COLO668 (cell line): Measurements from ENCODE around the gene ARID1B.
"Not testable (repeated sequence)": the region's sequence is repeated elsewhere in the genome, so short reads cannot be mapped to it uniquely, and the experiment has no call there.

Source experiments
- DNase-seq: peaks from one replicate; lab custom pipeline; 2025; ENCODE audit not compliant: unreplicated experiment; lab: John Stamatoyannopoulos, UW

ARID1B gene

DNA sequence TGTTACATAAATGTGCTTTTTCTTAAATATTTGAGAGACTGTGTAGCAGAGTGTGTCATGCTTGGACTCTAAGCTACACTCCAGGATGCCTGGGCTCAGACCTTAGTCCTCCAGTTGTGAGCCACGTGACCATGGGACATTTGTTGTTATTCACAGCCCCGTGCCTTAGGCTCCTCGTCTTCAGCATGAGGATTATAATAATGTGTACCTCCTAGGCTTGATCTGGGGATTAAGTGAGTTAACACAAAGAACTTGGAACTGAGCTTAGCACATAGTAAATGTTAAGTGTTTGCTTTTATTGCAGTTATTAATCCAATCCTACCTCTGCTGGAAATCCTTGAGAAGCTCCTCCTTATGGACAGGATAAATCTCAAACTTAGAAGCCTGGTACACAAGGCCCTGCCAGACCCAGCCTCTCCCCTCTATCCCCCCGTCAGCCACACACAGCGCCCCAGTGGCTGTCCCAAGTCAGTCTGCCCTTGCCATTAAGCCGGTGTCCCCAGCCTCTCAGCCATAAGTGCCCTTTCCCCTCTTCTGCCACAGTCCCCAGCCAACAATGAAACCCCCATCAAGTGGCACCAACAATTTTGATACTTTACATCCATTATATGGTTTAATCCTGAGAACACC lies 368.6 kb downstream of the ARID1B start:
- DNase-seq = no peak

DNA sequence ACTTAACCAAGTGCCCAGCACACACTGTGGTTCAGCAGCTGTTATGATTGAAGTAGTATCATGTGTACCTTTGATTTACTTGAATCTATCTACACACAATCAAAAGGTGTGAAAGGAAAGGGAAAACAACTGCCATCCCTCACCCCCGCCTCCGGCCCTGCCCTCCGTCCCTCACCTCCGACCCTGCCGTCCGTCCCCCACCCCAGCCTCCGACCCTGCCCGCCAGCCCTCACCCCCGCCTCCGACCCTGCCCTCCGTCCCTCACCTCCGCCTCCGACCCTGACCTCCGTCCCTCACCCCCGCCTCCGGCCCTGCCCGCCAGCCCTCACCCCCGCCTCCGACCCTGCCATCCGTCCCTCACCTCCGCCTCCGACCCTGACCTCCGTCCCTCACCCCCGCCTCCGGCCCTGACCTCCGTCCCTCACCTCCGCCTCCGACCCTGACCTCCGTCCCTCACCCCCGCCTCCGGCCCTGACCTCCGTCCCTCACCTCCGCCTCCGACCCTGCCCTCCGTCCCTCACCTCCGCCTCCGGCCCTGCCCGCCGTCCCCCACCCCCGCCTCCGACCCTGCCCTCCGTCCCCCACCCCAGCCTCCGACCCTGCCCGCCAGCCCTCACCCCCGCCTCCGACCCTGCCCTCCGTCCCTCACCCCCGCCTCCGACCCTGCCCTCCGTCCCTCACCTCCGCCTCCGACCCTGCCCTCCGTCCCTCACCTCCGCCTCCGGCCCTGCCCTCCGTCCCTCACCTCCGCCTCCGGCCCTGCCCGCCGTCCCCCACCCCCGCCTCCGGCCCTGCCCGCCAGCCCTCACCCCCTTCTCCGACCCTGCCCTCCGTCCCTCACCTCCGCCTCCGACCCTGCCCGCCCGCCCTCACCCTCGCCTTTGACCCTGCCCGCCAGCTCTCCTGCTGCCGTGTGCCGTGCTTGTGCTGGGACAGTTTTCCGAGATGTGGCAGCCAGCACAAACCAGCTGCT lies 370.2 kb downstream of the ARID1B start:
- not testable (repeated sequence) for DNase-seq

DNA sequence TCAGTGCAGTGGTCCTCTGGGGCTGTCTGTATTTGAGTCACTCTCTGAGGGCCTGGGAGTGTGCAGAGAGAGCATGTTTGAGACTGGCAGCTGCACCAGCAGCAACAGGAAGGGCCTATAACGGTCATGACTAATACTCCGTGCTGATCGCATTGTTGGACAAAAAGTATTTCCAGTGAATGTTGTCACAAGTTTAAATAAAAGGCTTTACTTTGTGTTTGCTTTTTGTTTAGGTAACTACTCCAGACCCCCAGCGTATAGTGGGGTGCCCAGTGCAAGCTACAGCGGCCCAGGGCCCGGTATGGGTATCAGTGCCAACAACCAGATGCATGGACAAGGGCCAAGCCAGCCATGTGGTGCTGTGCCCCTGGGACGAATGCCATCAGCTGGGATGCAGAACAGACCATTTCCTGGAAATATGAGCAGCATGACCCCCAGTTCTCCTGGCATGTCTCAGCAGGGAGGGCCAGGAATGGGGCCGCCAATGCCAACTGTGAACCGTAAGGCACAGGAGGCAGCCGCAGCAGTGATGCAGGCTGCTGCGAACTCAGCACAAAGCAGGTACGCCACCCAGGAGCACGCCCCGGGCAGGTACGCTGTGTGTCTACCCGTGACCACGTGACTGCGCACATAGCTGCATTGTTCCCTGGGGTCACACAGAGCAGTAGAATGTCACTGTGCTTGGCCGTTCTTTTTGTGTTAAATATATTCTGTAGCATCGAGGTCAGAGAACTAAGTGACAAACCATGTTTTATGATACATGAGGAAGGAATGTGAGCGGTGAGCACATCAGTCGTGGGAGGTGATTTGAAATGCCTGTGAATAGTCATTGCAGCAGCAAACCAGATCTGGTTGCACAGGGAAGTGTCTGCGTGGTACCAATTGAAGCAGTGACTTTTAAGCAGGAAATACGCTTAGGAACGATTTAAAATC lies 371.5 kb downstream of the ARID1B start:
- no peak for DNase-seq

DNA sequence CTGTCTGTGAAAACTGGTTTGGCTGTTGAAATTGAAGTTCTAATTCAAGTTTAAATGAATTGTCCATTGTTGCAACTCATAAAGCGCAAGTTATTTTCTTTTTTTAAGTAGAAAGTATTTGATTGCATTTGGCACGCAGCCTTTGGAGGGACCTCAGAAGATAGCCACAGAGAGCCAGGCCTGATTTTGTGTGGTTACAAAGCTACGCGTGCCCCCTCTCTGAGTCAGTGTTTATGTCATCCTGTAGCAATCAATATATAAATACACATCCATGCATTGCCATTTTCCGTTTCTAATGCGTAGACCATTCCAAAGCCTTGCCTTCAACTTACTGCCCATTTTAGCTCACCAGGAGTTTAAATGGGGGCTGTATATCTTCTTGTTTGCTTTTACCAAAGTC lies 372.9 kb downstream of the ARID1B start:
- DNase-seq = no peak

DNA sequence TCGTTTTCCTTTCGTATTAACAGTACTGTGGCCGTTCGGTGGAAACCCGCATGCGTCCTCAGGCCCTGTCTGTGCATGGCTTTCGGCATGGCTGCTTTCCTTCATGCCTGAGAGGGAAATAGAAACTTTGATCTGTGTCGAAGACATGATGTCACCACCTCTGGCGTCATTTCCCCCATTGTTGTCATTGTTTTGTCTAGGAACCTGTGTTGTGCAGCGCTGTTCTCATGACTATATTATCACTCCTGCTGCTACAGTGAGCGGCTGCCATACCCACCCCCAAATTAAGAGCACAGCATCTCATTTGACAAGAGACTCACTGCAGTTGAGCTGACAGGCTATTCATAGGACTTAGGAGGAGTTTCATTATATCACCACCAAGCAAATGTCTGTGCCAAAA lies 373.9 kb downstream of the ARID1B start:
- no peak for DNase-seq

DNA sequence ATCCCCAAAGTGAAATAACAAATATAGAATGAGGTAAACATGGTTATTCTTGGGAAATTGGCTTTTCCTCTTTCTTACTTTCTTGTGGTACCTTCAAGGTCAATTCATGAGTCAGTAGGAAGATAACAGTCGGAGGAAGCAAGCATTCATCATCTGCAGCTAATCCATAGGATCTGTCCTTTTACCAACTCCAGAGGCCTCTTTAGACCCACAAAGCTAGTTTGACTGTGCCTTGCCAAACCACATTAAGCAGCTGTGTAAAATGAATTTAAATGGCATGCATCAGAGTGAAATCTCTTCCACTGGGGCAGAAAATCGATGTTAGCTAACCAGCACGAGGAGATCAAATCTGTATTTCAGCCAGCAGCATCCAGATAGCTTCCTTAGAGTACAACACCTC lies 374.8 kb downstream of the ARID1B start:
- no peak for DNase-seq

DNA sequence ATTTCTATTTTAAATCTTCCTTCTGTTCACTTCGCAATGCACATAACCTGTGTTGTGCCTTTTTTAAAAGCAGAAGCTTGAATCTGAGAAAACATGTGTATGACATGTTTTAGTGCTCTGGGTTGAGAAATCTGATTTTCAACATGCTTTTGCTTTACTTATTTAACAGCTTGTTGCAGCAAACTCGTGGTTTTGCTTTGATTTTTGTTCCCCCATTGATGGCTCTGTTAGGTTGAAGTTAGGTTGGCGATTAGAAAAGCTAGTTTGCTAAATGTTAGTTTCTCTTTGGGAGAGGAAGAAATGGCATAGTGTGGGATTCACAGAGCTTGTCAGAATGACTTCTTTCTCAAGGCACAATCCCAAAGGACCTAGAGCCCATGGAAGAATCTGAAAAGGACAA lies 375.4 kb downstream of the ARID1B start:
- DNase-seq = no peak

DNA sequence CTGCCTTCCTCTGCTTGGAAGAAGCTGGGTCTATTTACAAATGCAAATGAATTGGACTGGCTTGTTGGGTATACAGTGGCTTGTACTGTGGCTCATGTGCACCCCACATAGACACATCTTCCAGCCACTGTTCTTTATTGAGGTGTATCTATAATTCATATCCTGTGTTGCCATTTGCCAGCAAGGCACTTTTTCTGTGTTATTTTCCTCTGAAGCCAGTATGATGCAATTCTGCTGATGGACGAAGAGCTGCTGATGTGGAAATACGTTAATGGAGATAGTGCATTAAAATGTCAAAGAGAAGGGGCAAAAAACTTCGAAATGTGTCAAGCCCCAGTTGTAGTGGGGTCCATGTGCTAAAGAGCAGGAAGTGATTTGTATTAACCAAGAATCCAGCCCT lies 378.6 kb downstream of the ARID1B start:
- DNase-seq = no peak

DNA sequence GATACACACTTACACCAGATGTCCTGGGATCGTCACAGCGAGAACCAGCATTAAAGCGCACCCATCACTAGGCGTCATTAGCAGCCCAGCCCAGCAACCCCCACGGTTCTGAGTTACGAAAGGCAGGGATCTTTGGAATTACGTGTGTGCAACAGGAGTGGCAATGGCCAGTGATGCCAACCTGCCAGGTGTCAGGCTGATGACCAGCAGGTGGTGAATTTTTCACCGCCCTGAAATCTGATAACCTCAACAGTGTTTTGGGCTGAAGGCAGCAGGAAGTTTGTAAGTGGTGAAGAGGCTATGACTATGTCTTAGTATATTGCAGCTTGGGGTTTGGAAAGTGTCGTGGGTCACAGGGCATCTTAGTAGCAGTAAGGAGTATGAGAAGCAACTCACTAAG lies 380.1 kb downstream of the ARID1B start:
- peak; percentile 81 for DNase-seq

DNA sequence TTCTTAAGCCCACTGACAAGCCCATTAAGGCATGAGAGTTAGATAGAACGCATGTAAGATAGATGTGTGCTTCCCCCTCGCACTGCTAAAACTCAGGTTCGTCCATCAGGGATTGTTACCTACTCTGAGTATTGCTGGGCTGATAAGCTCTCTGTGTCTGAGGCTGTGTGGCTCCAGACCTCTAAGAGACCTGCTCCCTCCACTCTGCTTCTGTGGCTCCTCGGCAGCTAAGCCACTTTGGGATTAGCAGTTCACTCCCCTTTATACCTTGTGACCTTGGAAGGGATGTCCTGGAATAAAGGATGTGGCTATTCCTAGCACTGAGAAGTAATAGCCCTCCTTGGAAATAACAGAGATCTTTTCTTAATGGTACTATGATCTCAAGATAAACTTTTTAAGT lies 381.3 kb downstream of the ARID1B start:
- no peak for DNase-seq

DNA sequence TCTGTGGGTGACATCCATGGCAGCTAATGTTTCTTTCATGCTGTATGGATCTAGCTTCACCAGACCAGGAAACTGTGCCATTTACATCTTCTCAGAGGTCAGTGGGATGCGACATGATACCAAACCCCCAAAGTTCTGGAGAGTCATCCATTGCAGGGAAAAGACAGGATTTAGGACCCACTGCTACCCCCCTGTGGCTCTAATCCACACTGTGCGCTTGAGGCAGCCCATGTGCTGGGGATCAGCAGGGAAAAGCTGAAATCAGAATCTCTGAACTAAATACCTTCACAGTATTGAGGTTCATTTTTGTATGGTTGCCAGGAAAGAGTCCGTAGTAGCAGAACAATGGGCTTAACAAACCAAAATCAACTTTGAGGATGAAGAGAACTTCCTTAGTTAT lies 381.7 kb downstream of the ARID1B start:
- no peak for DNase-seq

DNA sequence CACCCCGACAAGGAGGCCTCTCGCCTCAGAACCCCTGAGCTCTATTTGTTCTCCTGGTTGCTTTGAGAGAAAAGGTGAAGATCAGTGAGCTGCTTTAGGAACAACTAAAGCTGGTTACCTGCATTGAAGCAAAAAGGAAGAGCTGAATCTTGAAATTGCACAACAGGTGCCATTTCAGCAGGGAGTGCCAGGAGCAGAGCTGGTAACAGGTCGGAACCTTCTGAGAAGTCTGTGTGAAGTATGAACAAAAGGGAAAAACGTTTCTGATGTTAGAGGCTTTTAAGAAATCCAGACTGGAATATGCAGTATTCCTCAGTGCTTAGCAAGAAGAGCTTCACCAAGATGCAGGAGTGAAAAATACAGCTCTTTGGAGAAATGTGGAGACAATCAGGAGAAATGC lies 382.2 kb downstream of the ARID1B start:
- no peak for DNase-seq

DNA sequence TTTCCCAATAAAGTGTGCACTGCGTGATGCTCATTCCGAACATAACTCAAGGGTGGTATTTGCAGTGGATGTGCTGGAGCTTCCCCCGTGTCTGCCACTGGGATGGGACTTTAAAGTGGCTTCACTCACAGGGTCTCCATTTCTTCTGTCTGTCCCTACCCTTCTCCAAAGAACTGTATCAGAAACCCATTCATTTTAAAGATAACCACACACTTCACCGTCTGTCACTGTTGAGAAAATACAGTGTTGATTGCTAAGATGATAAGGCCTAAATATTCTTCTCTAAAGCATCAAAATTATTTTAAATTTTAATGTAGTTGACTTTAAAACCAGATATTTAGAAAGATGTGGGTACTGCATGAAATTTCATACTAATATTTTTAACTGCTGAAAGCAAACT lies 384.7 kb downstream of the ARID1B start:
- no peak for DNase-seq

DNA sequence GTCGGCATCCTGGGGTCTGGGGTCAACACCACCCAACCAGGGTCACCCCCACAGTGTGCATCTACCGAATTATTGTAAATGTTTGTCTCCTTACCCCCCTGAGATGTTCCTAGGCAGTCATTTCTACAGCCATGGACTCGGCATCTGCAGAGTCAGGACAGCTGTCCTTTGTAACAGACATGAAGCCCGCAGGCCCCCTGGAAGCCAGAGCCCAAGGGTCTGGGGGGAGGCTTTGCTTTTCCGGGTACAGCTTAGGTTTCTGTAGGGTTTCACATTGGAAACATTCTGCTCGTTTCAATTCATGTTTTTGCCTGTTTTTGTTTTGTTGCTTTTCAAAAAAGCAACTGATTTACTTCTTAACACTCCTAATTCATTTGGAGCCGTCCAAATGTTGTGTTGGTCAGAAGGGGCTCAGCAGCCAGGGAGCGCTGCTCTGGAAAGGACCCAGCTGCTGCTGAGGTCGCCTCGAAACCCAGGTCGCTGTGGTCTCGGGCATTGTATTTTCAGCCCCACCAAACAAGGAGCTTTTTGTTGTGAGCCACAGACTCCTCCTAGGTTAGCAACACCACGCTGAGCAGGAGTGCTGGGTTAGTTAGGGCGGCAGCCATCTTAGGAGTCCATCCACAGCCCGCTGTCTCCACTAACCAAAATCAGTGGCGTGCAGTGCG lies 385.7 kb downstream of the ARID1B start:
- DNase-seq = no peak

DNA sequence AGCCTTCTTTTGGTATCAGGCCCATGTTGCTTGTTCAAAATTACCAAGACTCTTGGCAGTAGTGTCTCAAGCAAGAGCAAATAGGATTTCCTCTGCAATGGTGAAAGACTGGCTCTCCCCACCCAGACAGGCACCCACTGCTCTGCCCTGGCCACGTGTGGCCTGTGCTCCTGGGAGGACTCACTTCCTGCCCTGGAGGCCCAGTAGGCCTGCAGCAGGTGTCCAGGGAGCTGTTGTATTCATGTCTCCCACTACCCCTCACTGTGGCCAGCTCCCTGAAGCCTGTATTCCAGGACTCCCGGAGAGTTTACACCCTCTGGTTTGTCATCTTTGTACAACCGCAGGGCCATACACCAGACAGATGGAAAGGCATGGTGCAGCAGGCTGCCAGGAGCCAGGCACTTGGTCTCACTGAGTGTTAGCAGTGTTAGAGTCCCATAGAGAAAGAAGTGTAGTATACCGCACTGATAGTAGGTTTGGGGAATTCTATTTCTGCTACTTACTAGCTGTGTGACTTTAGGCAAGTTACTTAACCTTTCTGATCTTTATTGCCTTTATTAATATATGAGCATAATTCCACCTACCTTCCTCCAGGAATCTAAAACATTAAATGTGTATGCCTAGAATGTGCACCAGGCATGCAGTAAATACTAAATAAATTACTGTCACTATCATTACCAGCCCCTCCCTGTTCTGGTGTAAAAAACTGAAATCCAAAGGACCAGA lies 386.4 kb downstream of the ARID1B start:
- DNase-seq = no peak

DNA sequence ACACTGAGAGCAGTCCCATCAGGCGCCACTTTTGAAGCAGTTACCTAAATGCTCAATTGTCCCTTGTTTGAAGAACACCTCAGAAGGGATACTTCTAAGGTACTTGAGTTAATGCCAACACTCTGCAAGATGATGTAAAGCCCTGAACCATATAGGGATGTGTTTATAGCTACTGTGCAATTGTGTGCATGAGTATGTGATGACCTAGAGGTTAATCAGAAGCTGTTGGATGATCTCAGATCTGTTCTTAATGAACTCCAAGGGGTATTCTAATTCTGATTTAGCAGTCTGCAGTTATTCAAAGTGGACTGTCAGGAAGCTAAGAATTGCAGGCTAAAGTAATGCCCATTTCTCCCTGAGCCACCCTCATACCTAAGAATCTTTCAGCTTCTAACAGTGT lies 387.8 kb downstream of the ARID1B start:
- no peak for DNase-seq

DNA sequence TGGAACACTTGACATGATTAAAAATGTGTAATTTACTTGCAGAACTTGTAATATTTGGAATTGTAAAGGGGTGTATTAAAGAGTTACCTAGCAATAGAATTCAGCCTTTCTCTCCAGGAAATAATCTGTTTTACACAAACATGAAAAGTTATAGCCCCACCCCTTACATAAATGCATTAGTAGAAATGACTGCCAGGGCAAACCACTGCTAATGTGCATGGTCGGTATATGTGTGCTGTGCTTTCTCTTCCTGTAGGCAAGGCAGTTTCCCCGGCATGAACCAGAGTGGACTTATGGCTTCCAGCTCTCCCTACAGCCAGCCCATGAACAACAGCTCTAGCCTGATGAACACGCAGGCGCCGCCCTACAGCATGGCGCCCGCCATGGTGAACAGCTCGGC lies 389.6 kb downstream of the ARID1B start:
- no peak for DNase-seq

DNA sequence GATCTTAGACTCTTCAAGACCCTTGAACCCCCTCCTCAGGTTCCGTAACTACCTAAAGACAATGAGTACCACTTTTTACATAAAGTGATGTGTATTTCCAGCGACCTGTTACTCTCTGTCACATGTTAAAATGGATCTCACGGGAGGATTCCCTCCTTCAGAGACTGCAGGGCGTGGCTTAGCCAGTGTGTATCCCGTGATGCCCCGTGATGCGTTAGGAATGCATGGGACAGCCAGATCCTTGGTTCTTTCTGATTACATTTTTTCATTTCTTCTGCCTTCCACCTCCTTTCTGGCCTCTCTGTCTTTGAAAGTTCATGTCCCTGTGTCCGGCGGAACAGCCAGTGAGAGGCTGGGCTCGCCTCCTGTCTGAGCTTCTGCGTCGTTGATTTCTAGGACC lies 390.7 kb downstream of the ARID1B start:
- DNase-seq = no peak

DNA sequence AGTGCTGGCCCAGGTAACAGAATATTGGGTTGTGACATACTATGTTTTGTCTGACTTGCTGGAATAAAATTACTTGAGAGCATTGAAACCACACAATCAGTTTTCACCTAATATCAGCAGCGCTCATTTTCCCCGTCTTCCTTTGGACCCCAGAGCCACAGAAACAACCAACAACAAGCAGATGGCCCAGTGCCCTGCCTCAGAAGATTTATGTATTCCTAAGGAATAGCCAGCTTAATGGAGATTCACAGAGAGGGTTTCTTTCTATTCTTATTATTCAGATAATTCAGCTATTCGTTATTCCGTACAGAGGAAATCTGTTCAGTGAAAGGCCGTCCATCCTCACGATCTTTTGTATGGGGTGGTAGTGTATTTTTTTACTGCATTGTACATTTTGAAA lies 391.3 kb downstream of the ARID1B start:
- DNase-seq = no peak

DNA sequence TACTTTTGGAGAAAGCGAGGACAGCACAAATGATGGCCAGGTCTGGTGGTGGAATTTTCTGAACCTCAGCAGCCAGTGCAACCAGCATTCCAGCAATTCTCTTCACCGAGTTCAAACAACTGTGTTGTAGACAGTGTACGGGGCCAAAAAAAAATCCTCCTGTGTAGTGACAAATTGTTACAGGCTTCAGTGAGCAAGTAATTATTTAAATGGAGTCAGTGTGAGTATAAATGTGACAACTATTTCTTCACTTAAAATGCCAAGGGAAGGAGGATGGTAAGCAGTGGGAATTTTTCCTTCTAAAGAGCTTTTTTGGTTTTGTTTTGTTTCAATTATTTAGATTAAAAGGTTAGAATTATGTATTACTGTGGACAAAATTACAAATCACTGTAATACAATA lies 392.0 kb downstream of the ARID1B start:
- DNase-seq = no peak
